NOMO-1 treated with dmso at 0.1 percent for 144 hours (cell line): ENCODE measurements around the gene TMEM207.

Experiments used
- DNase-seq: peaks from one replicate; lab custom pipeline; 2025; ENCODE audit not compliant: unreplicated experiment; lab: John Stamatoyannopoulos, UW

The TMEM207 gene

DNA sequence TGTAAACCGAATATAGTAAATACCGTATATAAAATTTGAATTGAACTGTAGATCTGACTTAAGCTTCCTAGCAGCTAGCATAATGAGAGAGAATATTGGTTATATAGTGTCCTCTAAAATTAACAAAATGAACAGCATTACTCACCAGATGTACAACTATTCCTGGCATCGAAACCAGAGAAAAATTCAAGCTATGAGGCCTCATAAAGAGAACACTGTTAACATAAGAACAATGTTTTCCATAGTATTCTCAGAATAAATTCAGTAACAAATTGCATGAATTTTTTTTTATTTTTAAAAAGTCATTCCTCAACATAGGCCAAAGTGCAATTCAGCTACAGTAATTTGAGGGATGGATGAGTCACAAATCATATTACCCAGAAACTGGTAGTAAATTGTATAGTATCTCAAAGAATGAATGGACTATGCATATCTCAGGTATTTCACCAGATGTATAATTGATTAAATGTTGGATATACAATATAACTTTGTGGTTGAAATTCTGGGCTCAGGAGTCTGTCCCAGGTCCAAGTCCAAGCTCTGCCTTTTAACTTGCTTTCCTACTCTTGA is 5.0 kb downstream of the TMEM207 start:
- no peak for DNase-seq

DNA sequence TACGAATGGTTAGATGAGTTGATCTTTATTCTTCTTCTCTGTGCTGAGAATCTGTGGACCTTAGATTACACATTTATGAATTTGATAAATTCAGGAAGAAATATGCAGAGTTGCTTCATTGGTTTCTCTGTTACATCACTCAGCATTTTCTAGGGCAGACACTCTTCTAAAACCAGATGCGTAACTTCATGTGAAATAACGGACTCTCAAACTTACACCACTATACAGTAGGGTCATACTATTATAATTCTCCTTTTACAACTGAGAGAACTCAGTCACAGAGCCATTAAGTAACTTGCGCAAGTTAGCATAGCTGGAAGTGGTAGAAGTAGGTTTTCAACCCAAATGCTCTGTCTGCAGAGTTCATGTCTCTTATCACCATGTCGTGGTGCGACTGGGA is 5.7 kb downstream of the TMEM207 start:
- DNase-seq, result peak; percentile 72

DNA sequence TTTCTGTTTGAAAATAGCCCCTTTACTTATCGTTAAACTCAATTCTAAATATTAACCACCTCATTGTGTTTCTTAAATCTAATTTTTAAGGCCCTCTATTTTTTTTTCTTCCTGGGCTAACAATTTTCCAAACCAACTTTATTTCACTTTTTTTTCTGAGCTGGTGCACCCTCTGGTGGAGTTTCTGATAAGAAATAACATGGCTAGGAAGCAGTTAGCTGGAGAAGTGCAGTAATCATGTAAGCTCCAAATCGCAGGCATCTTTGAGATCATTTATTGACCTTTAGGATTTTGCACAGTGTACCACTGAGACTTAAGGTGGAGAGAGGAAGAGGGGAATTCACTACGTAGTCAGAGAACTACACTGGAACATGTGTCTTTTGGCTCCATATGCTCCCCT is 6.4 kb downstream of the TMEM207 start:
- DNase-seq, result no peak

DNA sequence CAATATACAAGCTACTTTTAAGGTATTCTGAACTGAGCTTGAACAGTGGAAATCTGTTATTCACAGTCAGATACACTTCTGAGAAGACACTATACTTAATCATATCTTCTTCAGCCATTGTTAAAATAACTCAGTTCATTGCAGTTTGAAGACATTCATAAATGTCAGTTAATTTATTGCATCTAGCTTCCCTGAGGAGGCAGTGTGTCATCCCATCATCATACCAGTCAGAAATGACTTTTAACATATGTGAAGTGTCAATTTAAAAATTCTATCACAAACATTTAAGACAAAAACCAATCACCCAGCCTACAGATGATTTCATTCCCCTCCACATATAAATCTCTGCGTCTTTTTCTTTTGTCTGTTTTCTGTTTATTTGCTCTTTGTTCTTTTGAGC is 7.5 kb downstream of the TMEM207 start:
- no peak for DNase-seq

DNA sequence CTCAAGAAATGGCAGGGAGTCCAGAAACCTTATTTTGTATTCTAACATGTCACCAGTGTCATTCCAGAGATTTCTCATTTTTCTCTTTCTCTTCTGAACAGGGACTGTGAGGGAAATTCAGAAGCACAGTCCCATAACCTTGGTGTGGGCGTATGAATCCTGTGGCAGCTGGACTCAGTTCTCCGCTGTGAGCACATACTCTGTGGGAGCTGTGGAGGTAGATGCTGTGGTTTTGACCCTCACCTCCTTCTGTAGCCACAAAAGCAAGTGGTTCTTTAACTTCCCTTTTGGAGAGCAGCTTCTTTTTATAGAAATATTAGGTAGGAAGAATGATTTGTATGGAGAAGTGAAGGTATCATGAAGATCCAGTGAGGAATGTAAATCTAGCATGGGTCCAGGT is 13.4 kb downstream of the TMEM207 start:
- DNase-seq, result peak; percentile 41

DNA sequence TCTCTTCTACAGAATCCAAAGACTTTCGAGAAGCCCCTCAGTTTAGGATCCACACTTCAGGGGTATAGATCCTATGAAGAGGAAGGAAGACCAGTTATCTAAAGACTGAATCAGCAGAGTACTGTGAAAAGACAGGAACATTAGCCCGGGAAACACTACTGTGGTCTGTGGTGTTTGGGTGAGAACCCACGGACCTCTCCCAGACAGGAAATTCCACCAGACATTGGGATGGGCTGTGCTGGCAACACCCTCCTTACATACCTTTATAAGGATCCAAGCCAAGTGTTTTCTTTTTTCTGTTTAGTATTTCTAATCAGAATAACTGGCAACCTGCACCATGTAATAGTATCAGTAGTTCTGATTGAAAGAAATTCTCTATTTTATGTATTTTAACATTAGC is 14.1 kb downstream of the TMEM207 start:
- no peak for DNase-seq

DNA sequence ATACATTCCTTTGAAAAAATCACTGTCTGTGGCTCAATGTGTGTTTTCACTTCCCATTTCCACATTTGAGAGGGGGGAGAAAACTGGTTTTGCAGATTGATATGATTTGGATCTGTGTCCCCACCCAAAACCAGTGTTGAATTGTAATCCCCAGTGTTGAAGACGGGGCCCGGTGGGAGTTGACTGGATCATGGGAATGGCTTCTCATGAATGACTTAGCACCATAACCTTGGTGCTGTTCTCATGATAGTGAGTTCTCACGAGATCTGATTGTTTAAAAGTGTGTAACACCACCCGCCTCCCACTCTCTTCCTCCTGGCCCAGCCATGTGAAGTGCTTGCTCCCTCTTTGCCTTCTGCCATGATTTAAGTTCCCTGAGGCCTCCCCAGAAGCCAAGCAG is 16.1 kb downstream of the TMEM207 start:
- DNase-seq, result no peak

DNA sequence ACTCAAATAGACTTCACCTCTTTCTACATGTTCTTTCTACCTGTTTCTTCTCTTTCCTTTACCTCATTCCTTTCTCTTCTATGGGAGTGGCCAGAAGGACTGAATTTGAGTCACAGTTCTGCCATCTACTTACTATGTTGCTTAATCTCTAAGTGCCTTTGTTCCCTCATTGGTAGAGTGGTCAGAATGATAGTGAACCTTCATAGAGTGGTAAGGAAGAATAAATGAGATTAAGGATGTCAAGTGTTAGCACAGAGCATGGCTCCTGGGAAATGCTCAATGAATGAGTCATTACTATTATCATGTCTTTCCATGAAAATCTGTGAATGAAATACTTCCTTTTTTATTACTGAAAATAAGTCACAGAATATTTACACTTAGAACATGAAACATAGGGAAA is 17.5 kb downstream of the TMEM207 start:
- DNase-seq, result no peak

DNA sequence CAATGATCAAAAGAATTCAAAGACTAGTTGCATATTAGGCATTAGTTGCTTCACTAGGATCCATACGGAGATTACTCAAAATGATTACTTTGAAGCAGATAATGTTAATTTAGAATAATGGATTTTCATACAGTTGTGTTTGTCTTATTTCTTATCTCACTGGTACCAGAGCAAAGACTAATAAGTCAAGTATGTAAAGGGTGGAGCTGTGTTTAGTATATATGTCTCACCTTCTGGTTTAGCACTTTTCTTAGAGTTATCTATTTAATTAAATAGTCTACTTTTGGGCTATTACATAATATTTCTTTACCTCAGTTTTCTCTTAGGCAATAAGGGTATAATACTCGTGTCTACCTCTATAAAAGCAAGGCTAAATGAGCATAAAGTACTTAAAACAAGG is 18.8 kb downstream of the TMEM207 start:
- no peak for DNase-seq

DNA sequence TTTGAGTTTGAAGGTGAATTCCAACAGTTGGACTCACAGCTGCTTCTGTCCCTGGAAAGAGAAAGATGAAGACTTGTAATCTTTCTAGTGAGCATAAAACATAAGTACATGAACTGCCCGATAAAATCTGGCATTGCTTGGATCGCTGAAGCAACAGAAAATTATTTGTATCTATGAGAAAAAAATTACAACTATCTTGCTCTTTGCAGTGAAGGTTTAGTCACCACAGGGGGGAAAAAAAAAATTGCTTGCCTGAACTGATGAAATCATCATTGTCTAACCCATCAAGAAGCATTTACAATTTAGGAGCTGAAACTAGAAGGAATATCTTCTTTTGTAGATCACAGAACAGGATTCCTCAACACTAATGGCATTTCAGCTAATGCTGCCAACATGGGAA is 20.0 kb downstream of the TMEM207 start:
- no peak for DNase-seq

DNA sequence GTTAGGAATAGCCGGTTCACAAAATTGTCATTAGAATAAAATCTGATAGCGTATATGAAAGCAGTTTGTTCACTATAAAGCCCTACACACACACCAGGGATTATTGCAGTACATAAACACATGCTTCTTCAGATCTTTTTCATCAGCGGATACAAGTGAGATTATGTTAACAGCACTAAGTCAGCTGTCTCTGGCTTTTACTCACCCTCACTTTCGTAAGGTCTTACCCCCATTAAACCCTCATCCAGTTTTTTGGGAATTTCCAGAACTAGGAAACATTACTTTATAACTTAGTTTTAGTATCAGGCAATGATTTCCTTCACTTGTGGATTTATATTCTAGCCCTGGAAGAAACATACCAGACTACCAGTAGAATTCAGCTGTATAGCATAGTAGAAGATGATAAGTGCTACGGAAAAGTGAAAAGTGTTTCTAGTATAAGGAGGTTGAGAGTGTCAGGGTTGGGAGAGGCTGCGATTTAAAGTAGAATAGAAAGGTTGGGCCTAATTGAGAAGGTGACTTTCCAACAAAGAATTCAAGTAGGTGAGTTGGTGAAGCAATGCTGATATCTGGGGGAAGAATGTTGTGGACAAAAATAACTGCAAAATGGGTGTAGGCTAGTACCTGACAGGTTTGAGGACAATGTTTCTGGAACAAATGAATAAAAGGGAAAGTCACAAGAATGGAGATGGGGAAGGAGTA is 22.7 kb downstream of the TMEM207 start:
- DNase-seq, result no peak

DNA sequence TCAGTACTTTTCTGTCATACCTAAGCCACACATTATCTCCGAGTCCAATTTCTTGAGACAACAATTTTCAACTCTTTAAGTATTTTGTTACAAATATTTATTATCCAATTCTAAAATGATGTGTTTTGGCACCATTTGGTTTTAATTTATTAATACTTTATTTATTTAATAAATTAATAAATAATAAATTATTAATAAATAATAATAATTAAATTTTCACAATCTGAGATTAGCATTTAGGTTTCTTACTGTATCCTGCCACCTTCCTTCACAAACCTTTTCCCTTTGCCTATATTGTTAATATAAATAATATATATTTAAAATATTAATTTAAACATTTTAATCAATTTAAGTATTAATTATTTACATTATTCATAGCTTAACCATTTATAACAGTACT is 23.9 kb downstream of the TMEM207 start:
- DNase-seq, result no peak

DNA sequence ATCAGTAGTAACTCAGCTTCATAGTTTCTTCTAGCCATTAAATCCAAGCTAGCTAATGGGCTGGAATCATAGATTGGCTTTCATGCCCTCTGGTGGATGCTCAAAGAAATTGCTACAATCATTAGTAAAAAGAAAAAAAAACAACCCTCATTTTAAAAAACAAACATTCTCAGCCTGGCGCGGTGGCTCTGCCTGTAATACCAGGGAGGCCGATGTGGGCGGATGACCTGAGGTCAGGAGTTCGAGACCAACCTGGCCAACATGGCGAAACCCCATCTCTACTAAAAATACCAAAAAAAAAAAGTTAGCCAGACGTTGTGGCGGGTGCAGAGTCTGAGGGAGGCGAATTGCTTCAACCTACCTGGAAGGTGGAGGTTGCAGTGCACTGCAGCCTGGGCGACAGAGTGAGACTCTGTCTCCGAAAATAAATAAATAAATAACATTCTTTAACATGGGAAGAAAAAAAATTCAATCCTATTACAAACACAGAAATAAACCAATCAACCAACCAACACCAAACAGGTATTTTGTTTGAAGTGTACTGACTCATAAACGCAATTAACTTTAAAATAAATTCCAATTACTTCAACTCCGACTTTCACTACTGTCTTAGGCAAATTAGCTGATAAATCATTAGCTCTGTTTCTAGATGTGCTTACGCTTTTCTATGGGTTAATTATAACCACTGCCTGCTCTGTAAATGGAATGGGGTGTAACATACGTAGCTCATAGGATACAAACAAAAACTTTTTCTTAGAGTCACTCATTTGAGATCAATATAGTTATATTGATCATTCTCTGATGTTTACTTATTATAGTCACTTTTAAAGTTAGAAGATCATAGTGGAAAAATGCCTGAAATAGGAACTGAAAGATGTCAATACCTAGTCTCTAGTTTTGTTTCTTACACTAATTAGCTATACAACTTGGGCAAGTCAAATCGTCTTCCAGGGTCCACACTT is 24.9 kb downstream of the TMEM207 start:
- DNase-seq, result peak; percentile 45

DNA sequence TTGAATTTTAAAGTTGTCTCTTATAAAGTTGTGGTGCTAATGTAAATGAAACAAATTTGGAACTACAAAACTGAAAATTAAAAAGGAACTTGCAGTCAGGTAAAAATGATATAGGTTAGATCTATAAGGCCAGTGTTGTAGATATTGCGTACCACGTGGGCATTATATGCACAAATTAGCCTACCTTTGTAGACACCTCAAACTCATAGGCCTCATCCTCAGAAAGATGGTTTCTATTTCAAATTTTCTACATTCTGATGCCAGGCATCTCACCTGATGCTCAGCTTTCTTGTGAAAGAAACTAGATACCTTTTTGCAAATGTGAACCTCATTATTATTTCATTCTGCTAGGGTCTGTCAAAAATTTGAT is 25.6 kb downstream of the TMEM207 start:
- no peak for DNase-seq

DNA sequence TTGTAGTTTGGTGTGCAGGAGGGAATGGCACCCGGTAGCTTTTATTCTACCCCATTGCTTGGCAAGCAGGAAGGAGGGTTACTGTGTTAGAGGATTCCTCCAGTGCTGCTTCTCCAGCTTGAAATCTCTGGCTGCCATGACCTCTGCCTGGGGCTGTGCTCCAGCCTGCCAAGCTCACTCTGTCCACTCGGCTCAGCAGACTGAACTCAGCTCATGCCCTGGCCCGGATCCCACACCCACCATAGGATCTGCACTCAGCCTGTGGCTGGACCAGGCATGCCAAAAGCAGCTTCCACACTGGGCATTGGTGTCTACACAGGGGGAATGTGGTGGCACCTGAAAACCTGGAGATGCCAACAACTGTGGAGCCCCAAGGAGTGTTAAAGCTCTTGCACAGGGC is 35.4 kb downstream of the TMEM207 start:
- DNase-seq, result no peak

DNA sequence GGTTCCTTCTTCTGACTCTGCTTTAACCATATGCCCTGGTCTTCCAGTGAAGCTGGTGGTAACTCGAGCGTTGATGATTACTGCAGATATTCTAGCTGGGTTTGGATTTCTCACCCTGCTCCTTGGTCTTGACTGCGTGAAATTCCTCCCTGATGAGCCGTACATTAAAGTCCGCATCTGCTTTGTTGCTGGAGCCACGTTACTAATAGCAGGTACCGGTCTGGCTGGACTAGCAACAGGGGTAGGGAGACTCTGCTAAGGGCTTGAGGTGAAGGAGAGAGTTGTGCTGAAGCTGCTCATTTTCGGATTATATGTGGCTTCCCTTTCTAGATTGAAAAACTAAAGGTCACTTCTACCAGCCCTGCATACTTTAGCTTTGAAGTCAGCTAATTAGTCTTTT is 45.0 kb downstream of the TMEM207 start:
- no peak for DNase-seq

DNA sequence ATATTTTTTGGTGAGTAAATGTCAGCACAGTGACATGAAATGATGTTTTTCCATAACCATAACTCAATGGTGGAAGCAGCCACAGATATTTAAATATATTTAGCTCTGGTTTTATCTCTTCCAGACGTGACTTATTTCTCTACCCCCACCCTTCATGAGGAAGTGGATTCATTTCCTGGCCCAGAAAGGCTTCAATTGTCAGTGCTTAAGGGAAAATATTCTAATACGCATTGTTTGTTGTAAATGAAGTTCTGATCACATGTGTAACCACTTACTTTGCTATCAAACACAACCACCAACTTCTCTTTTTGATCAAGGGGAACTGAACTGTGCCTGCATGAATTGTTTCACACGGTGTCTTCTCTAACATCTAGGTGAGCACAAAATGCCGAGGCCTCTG is 47.7 kb downstream of the TMEM207 start:
- DNase-seq, result no peak

DNA sequence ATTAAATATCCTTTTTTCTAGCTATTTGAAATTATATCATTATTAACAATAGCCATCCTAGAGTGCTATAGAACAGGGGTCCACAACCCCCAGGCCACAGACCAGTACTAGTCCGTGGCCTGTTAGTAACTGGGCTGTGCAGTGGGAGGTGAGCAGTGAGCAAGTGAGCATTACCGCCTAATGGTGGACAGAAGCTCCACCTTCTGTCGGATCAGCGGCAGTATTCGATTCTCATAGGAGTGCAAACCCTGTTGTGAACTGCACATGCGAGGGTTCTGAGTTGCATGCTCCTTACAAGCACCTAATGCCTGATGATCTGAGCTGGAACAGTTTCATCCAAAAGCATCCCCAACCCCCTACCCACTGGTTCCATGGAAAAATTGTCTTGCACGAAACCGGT is 50.0 kb downstream of the TMEM207 start:
- no peak for DNase-seq

DNA sequence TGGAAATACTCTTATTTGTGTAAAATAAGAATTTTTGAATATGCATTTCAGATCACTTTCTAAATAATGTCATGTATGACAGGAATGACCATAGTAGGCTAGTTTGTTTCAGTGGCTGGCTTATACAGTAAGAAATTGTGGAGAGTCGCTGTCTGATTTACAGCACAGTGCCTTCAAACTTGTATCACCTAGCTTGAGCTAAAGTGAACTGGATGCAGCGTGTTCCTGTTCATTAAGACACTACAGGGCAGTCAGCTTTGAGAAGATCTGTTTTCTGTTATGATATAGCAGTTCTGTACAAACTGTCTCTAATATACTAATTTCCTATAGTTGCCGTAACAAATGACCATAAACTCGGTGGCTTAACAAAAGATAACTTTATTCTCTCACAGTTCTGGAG is 51.8 kb downstream of the TMEM207 start:
- no peak for DNase-seq

DNA sequence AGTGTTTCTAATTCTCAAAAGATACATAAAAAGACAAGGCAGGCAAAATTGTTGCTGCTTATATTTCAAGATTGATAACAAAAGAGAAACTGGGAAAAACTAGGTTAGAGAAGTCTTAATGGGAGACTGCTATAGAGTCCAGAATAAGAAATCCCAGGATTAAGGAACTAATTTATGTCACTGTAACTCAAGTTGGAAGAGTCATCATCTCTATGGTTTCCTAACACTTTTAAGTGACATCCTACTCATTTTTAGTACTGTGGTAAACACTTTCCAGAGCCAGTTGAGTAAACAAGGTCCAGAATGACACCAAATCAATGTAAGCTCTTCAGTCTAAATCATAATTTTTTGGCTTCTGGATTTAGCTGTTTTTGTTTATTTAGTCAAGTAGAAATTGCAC is 53.7 kb downstream of the TMEM207 start:
- no peak for DNase-seq

DNA sequence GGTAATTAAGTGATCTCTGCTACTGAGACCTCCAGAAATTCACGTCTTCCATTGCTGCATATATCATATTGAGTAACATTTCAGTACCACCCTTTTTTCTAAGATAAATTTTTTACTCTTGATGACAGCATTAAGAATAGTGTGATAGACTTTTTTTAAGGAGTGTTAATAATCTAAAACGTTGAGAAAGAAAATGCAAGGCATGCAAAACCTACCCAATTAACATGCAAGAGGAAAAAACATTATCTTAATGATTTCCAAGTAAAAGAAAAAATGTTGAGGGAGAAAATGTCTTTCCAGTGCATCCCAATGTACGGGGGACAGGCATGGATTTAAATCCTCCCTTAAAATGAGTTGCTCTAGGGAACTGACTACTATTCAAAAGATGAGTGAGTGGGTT is 61.0 kb downstream of the TMEM207 start:
- DNase-seq, result no peak

DNA sequence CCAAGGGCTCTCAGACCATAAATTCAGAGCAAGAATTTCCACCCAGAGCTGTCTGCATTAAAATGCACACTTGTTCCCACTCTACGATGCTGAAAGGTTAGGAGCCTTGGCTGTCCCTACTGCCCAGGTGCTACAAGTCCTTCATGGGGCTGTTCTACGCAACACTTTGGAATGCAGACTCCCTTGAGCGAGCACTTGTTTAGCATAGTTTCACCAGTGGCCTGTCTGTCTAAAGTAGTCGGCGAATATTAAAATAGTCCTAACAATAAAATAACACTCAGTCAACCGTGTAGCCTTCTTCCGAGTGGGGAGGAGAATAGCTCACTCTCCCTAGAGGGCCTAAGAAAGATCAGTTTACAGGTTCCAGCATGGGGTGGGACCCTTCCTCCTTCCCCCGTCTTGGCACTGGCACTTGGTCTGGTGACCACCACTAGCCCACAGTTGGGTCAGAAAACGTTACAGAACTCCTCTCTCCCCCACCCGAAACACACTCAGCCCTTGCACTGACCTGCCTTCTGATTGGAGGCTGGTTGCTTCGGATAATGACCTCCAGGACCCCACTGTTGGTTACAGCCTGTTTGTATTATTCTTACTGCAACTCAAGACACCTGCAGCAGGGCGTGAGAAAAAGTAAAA is 62.0 kb downstream of the TMEM207 start, which contains the start of gene CLDN16:
Gene CLDN16 (plus strand): TSS at position 586 of the 636 bp plus-strand sequence. CDS start 167 bp downstream, outside the sequence.
- DNase-seq, result no peak
